Renal cortical epithelial cell (primary cell): Measurements from ENCODE around the gene FLOT1. TPM values are rescaled to one million over a fixed set of nuclear protein-coding genes. Genes with fewer than 3 reads are reported as not detected.
"Not testable (repeated sequence)": the region's sequence is repeated elsewhere in the genome, so short reads cannot be mapped to it uniquely, and the experiment has no call there.

ENCODE experiments used
- DNase-seq: peaks from one replicate; pipeline ENCODE4 v3.0.0-alpha.2; 2011; ENCODE audit warnings: low read depth
- total RNA-seq: library from RNA; depleted of rRNA; stranded (reverse); fragments of >200 nt; gene quantifications from 2 replicates; pipeline ENCODE4 v1.2.3, GENCODE V29; 2014

FLOT1 gene
- total RNA-seq, 1 donor from 2014 or later = 100 TPM

GRCh38 chr6:30723159-30723842 lies 19.2 kb downstream of the FLOT1 start:
- DNase-seq = not testable (repeated sequence)

GRCh38 chr6:30722280-30723112 lies 20.0 kb downstream of the FLOT1 start:
- peak; percentile 50 for DNase-seq

GRCh38 chr6:30722025-30722279 lies 20.5 kb downstream of the FLOT1 start:
- DNase-seq = not testable (repeated sequence)

- DNase-seq = peak; percentile 55
Observed at GRCh38 chr6:30721198-30722024, 21.1 kb downstream of the FLOT1 start.

- DNase-seq = no peak
Observed at GRCh38 chr6:30720738-30721197, 21.7 kb downstream of the FLOT1 start.

GRCh38 chr6:30719791-30720737 lies 22.4 kb downstream of the FLOT1 start, which contains the start of gene TUBB:
TSS of gene TUBB (plus strand) at chr6:30720352. CDS start at chr6:30720507, 155 bp downstream.
- peak; percentile 95 for DNase-seq

- DNase-seq = peak; percentile 34
Observed at GRCh38 chr6:30719356-30719755, 23.1 kb downstream of the FLOT1 start.

- DNase-seq = not testable (repeated sequence)
Observed at GRCh38 chr6:30717845-30718720, 24.4 kb downstream of the FLOT1 start.

- peak; percentile 99 for DNase-seq
Observed at GRCh38 chr6:30717129-30717844, 25.2 kb downstream of the FLOT1 start, which contains the start of gene MDC1. TSS of gene MDC1 (minus strand) at chr6:30717281. CDS start at chr6:30715175, 2,106 bp downstream.

- DNase-seq = no peak
Observed at GRCh38 chr6:30716879-30717128, 25.7 kb downstream of the FLOT1 start.

GRCh38 chr6:30714263-30714662 lies 28.2 kb downstream of the FLOT1 start:
- no peak for DNase-seq

- DNase-seq = no peak
Observed at GRCh38 chr6:30712441-30712945, 30.0 kb downstream of the FLOT1 start.

- no peak for DNase-seq
Observed at GRCh38 chr6:30711758-30712380, 30.6 kb downstream of the FLOT1 start.

- peak; percentile 97 for DNase-seq
Observed at GRCh38 chr6:30709101-30709868, 33.2 kb downstream of the FLOT1 start.

- peak; percentile 60 for DNase-seq
Observed at GRCh38 chr6:30707281-30707850, 35.1 kb downstream of the FLOT1 start.

GRCh38 chr6:30705620-30706019 lies 36.9 kb downstream of the FLOT1 start:
- no peak for DNase-seq

- no peak for DNase-seq
Observed at GRCh38 chr6:30703821-30704220, 38.7 kb downstream of the FLOT1 start.

GRCh38 chr6:30703011-30703410 lies 39.5 kb downstream of the FLOT1 start:
- no peak for DNase-seq
